H1 (cell line): ENCODE data around the gene GTF2A1L. TPM values are rescaled to one million over a fixed set of nuclear protein-coding genes. Genes with fewer than 3 reads are reported as not detected.

ENCODE experiments used
- CTCF ChIA-PET: fragments of 300-600 bp; sonication (Branson Sonifier 250); formaldehyde crosslinking; loops from one replicate; lab custom pipeline; 2021; ENCODE audit not compliant: partially characterized antibody; lab: Charles Lee
- POLR2A ChIA-PET: fragments of 300-600 bp; sonication (Branson Sonifier 250); formaldehyde crosslinking; loops from one replicate; lab custom pipeline; 2021; ENCODE audit warnings: inconsistent platforms; ENCODE audit not compliant: partially characterized antibody; lab: Charles Lee
- DNase-seq, 2 experiments: peaks; one replicate each; pipeline versions ENCODE4 v3.0.0 to v3.0.0-alpha.2; 2010 to 2022; ENCODE audit warnings: low spot score in 2 of 2, low read depth in 1 of 2, mixed read lengths in 1 of 2
- FAIRE-seq: peaks from 2 replicates; lab custom pipeline; 2011; peaks lifted over from hg19 to GRCh38; lab: Jason Lieb, UNC
- H2AFZ ChIP-seq: 2 replicates; pipeline ENCODE4 v1.8.1; 2012; ENCODE audit warnings: low read length, inconsistent platforms
- H2AK5ac ChIP-seq: 2 replicates; pipeline ENCODE4 v1.6.1; 2013; ENCODE audit warnings: low read depth, low read length
- H2BK120ac ChIP-seq: replicated peaks from 2 replicates; pipeline ENCODE3; 2013; ENCODE audit warnings: low read depth, low read length, inconsistent platforms
- H2BK12ac ChIP-seq: 2 replicates; pipeline ENCODE4 v1.6.1; 2013; ENCODE audit warnings: low read depth, low read length
- H2BK15ac ChIP-seq: 2 replicates; pipeline ENCODE4 v1.6.1; 2013; ENCODE audit warnings: low read length
- H2BK20ac ChIP-seq: 2 replicates; pipeline ENCODE4 v1.6.1; 2013; ENCODE audit warnings: low read length
- H2BK5ac ChIP-seq: 2 replicates; pipeline ENCODE4 v1.6.1; 2013; ENCODE audit warnings: low read depth, low read length
- H3K14ac ChIP-seq: 2 replicates; pipeline ENCODE4 v1.6.1; 2013; ENCODE audit warnings: inconsistent platforms; ENCODE audit not compliant: insufficient read length
- H3K18ac ChIP-seq: 2 replicates; pipeline ENCODE4 v1.6.1; 2013; ENCODE audit warnings: low read length; ENCODE audit errors: extremely low read depth
- H3K23ac ChIP-seq: 2 replicates; pipeline ENCODE4 v1.6.1; 2013; ENCODE audit warnings: inconsistent platforms; ENCODE audit not compliant: insufficient read length
- H3K23me2 ChIP-seq: 2 replicates; pipeline ENCODE4 v1.6.1; 2013; ENCODE audit warnings: low read depth, low read length
- H3K27ac ChIP-seq: 2 replicates; pipeline ENCODE4 v1.6.1; 2011; ENCODE audit warnings: low read depth, low read length, inconsistent platforms
- H3K27me3 ChIP-seq, 4 experiments: replicated peaks in 1 of 4; 1 replicate in 1 of 4; 2 replicates in 3 of 4; pipeline versions ENCODE4 v1.6.1 to v1.8.1; 2011 to 2013; ENCODE audit warnings: low read length in 3 of 4, mild to moderate bottlenecking in 3 of 4, inconsistent platforms in 2 of 4, mixed read lengths in 2 of 4, moderate library complexity in 1 of 4; ENCODE audit not compliant: control insufficient read depth in 3 of 4, insufficient read depth in 3 of 4; ENCODE audit errors: extremely low read depth in 1 of 4
- H3K36me3 ChIP-seq, 4 experiments: 2 replicates each; pipeline versions ENCODE4 v1.6.1 to v1.8.1; 2011 to 2013; ENCODE audit warnings: mild to moderate bottlenecking in 4 of 4, low read length in 3 of 4, moderate library complexity in 2 of 4, control low read depth in 1 of 4, inconsistent platforms in 1 of 4; ENCODE audit not compliant: insufficient read depth in 4 of 4, control insufficient read depth in 2 of 4
- H3K4ac ChIP-seq: replicated peaks from 2 replicates; pipeline ENCODE3; 2013; ENCODE audit warnings: low read length, low read depth, mixed read lengths, inconsistent platforms; ENCODE audit not compliant: insufficient read length
- H3K4me1 ChIP-seq, 4 experiments: replicated peaks in 1 of 4; 1 replicate in 1 of 4; 2 replicates in 3 of 4; pipeline versions ENCODE4 v1.6.1 to v1.8.1; 2011 to 2013; ENCODE audit warnings: low read length in 3 of 4, inconsistent platforms in 2 of 4, mixed read lengths in 1 of 4; ENCODE audit not compliant: insufficient read depth in 4 of 4, control insufficient read depth in 3 of 4
- H3K4me2 ChIP-seq, 2 experiments: 2 replicates each; pipeline versions ENCODE4 v1.6.1 to v1.8.1; 2011 to 2013; ENCODE audit warnings: low read depth in 2 of 2, low read length in 2 of 2, control low read depth in 1 of 2, inconsistent platforms in 1 of 2, mild to moderate bottlenecking in 1 of 2; ENCODE audit not compliant: insufficient read depth in 1 of 2
- H3K4me3 ChIP-seq, 4 experiments: fragments of 200-600, 300-600 bp in 1 of 4; sonication (generic), shearing (Covaris generic), sonication (Bioruptor Twin) in 1 of 4; 2 replicates each; pipeline versions ENCODE4 v1.5.1 to v1.8.1; 2011 to 2016; ENCODE audit warnings: low read length in 4 of 4, low read depth in 3 of 4, control low read depth in 2 of 4, inconsistent platforms in 2 of 4, mild to moderate bottlenecking in 2 of 4, mixed read lengths in 1 of 4, moderate library complexity in 1 of 4; ENCODE audit not compliant: insufficient read depth in 2 of 4; ENCODE audit errors: extremely low read depth in 1 of 4
- H3K56ac ChIP-seq: replicated peaks from 2 replicates; pipeline ENCODE3; 2013; ENCODE audit warnings: low read depth, mild to moderate bottlenecking, mixed read lengths, low read length, inconsistent platforms; ENCODE audit not compliant: insufficient read length
- H3K79me1 ChIP-seq: 2 replicates; pipeline ENCODE4 v1.6.1; 2013; ENCODE audit warnings: low read depth, low read length, control low read depth
- H3K79me2 ChIP-seq, 2 experiments: 2 replicates each; pipeline versions ENCODE4 v1.6.1 to v1.8.1; 2012 to 2013; ENCODE audit warnings: low read length in 2 of 2, mild to moderate bottlenecking in 2 of 2, inconsistent platforms in 1 of 2; ENCODE audit not compliant: insufficient read depth in 2 of 2, control insufficient read depth in 1 of 2
- H3K9ac ChIP-seq, 4 experiments: replicated peaks in 1 of 4; 1 replicate in 1 of 4; 2 replicates in 3 of 4; pipeline versions ENCODE4 v1.6.1 to v1.8.1; 2011 to 2013; ENCODE audit warnings: low read depth in 3 of 4, low read length in 3 of 4, control low read depth in 2 of 4, mild to moderate bottlenecking in 2 of 4, moderate library complexity in 2 of 4, inconsistent platforms in 1 of 4; ENCODE audit errors: extremely low read depth in 1 of 4
- H3K9me3 ChIP-seq, 2 experiments: 2 replicates each; pipeline versions ENCODE4 v1.6.1 to v1.8.1; 2012 to 2013; ENCODE audit warnings: mild to moderate bottlenecking in 2 of 2, moderate library complexity in 2 of 2, control low read depth in 1 of 2, inconsistent platforms in 1 of 2, low read depth in 1 of 2, low read length in 1 of 2, mixed read lengths in 1 of 2; ENCODE audit not compliant: insufficient read depth in 2 of 2
- H4K20me1 ChIP-seq, 2 experiments: replicated peaks in 1 of 2; 2 replicates each; pipeline versions ENCODE3 to v1.8.1; 2011 to 2013; ENCODE audit warnings: inconsistent platforms in 2 of 2, low read length in 2 of 2, mild to moderate bottlenecking in 1 of 2; ENCODE audit not compliant: insufficient read depth in 2 of 2, control insufficient read depth in 1 of 2
- H4K5ac ChIP-seq: 2 replicates; pipeline ENCODE4 v1.6.1; 2013; ENCODE audit warnings: low read length, low read depth, mixed read lengths, inconsistent platforms; ENCODE audit not compliant: insufficient read length
- H4K8ac ChIP-seq: 2 replicates; pipeline ENCODE4 v1.8.0; 2013; ENCODE audit warnings: mild to moderate bottlenecking, moderate library complexity, low read length, inconsistent platforms; ENCODE audit not compliant: insufficient read depth; ENCODE audit errors: extremely low read depth
- H4K91ac ChIP-seq: replicated peaks from 2 replicates; pipeline ENCODE3; 2013; ENCODE audit warnings: low read length, mixed read lengths, inconsistent platforms; ENCODE audit not compliant: insufficient read length
- CTCF ChIP-seq, 3 experiments: IDR thresholded peaks; 1 replicate in 2 of 3; 2 replicates in 1 of 3; pipeline versions ENCODE4 v1.5.1 to v1.6.1; 2011; ENCODE audit warnings: low read length in 3 of 3, mild to moderate bottlenecking in 3 of 3, inconsistent platforms in 2 of 3, low read depth in 1 of 3, moderate library complexity in 1 of 3; ENCODE audit not compliant: insufficient read depth in 1 of 3; ENCODE audit errors: control extremely low read depth in 1 of 3
- FOSL1 ChIP-seq: IDR thresholded peaks from 2 replicates; pipeline ENCODE4 v1.6.1; 2011; ENCODE audit warnings: mild to moderate bottlenecking, low read depth, low read length, moderate library complexity; ENCODE audit not compliant: insufficient read depth
- RFX5 ChIP-seq: IDR thresholded peaks from 2 replicates; pipeline ENCODE4 v1.6.1; 2011; ENCODE audit warnings: low read depth, low read length, improper control_type of control experiment, borderline replicate concordance
- TEAD4 ChIP-seq: IDR thresholded peaks from 2 replicates; pipeline ENCODE4 v1.6.1; 2012; ENCODE audit warnings: low read depth, low read length, inconsistent platforms, mixed read lengths
- WGBS, 2 experiments: shearing (Covaris generic) in 1 of 2; methylation state at CpG; one replicate each; pipeline versions ENCODE4 v1.1.6 to v1.1.7; 2013 to 2015; ENCODE audit warnings: low lambda C conversion rate in 2 of 2, mixed read lengths in 2 of 2, inconsistent platforms in 1 of 2, low coverage in 1 of 2, missing lambda C conversion rate in 1 of 2; ENCODE audit not compliant: insufficient replicate concordance in 2 of 2, insufficient coverage in 1 of 2, insufficient read length in 1 of 2; ENCODE audit errors: extremely low coverage in 1 of 2, missing lambda C conversion rate in 1 of 2; 5-methylcytosine and 5-hydroxymethylcytosine counted together
- polyA plus RNA-seq, 7 experiments: library from polyadenylated mRNA; depleted of rRNA in 3 of 7; stranded (reverse) in 5 of 7; unstranded in 2 of 7; fragments of >200 nt in 5 of 7; fragments of 200-250 nt in 2 of 7; gene quantifications; 1 replicate in 5 of 7; 2 replicates in 1 of 7; 4 replicates in 1 of 7; pipeline versions ENCODE4 v1.2.1 to v1.2.3, GENCODE V29; 2011 to 2013; ENCODE audit warnings: missing spikeins in 2 of 7, mixed read lengths in 2 of 7
- total RNA-seq: library from RNA; stranded (reverse); fragmentation: NEBNext Ultra II Directional; extraction: Animal tissue kit (Norgen Biotek cat#: 25700); gene quantifications from 2 replicates; pipeline ENCODE4 v1.2.1, GENCODE V29; 2021
- TF ChIP-seq, protein P1 (sequence below): IDR thresholded peaks from 2 replicates; pipeline ENCODE4 v1.6.1; 2011; ENCODE audit warnings: low read depth, mild to moderate bottlenecking, low read length; ENCODE audit not compliant: insufficient read depth

The GTF2A1L gene
- total and polyA plus RNA-seq, 2 of the 8 experiments (the other 6 are each of a cell fraction or from before 2014, with no cell fraction given): 0.18 TPM; not detected in 1

DNA sequence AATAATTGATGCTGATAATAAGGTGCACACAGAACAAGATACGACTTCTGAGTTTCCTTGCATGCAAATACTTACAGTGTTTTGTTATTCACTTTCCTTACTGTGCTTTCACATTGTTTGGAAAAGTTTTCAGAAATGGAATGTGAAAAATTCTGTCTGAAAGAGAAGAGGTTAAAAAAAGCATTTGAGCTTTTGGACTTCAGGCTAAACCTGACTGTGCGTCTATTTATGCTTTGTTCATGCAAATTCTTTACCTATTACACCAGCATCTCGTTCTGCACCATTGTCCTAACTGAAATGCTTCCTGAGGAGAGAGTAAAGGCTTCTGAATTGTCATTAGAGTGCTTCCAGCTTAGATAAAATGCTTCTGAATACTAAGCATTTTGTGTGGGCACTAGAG is 76.5 kb downstream of the GTF2A1L start:
- CTCF ChIA-PET: interaction anchor here (1.2 kb wide), 1 partner anchor 20 kb away, joined by 3 read pairs; no protein-coding TSS in a partner anchor
- Histone ChIP-seq H3K4ac (no peak overlapping the region), H2BK5ac (no peak overlapping the region), H3K18ac (no peak overlapping the region), H3K9me3 (no peaks in the 10 kb centered on the region), H4K91ac (no peak overlapping the region), H3K4me3 (peak overlapping the region in 1 of 4 experiments; percentile 33; a peak in 1 of 8 replicates), H3K79me1 (no peaks in the 10 kb centered on the region), H3K79me2 (no peaks in the 10 kb centered on the region), H3K9ac (no peak overlapping the region), H2BK120ac (no peak overlapping the region), H4K5ac (peak overlapping the region; percentile 19), H3K36me3 (no peaks in the 10 kb centered on the region), H4K8ac (no peak overlapping the region), H3K14ac (no peak overlapping the region), H3K56ac (no peak overlapping the region), H3K4me2 (peak overlapping the region; percentile 25 to 40; a peak in 3 of 4 replicates), H3K23ac (no peak overlapping the region), H3K23me2 (no peaks in the 10 kb centered on the region), H2AK5ac (no peak overlapping the region), H2BK12ac (no peak overlapping the region), H2BK20ac (no peak overlapping the region), H2AFZ (no peak overlapping the region), H4K20me1 (no peaks in the 10 kb centered on the region), H3K27ac (no peak overlapping the region), H3K27me3 (no peaks in the 10 kb centered on the region), H2BK15ac (no peak overlapping the region), H3K4me1 (peaks cover 3 to 16% (median 6%) of the 10 kb centered on the region in 4 experiments; a peak in 6 of 7 replicates)
- peak in 1 of 2 experiments; percentile 34 for DNase-seq
- POLR2A ChIA-PET: no interaction called here
- TF ChIP-seq RFX5 (no peak), CTCF (IDR thresholded peaks at IDR 0.05; ENCODE audit: control extremely low read depth in 1 of 3, insufficient read depth in 1 of 3, low read depth in 1 of 3, low read length in 3 of 3) (no peak), TEAD4 (0 out of 2 replicates have a peak, but pooled peaks have one; percentile 2), FOSL1 (no peak)
- TF ChIP-seq, protein P1, sequence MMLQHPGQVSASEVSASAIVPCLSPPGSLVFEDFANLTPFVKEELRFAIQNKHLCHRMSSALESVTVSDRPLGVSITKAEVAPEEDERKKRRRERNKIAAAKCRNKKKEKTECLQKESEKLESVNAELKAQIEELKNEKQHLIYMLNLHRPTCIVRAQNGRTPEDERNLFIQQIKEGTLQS: no peak
- peak; percentile 19 for FAIRE-seq
- WGBS, 2 experiments: 8% methylated on average over 3 of the region's 3 CpGs; no CpG with 5 or more reads in 1 of the 2 experiments
